HCT116 (cell line): ENCODE measurements around the gene TMEM132C. TPM values are rescaled to one million over a fixed set of nuclear protein-coding genes. Genes with fewer than 3 reads are reported as not detected.

Source experiments
- ATAC-seq: fragments of 200-7000 bp; cut with Tn5 transposase; 2 replicates; pipeline ENCODE4 v1.9.1; 2020; ENCODE audit warnings: mild to moderate bottlenecking, moderate library complexity
- BruUV-seq: library from RNA; stranded (reverse); fragments of 400-500 nt; replicated peaks from 2 replicates; lab custom pipeline; 2021; lab: Mats Ljungman, UMichigan
- CTCF ChIA-PET: fragments of 300-600 bp; sonication (Branson Sonifier 250); formaldehyde crosslinking; loops from one replicate; lab custom pipeline; 2021; ENCODE audit warnings: antibody characterized with exemption; lab: Charles Lee
- POLR2A ChIA-PET: fragments of 300-600, 350-600 bp; sonication (Branson Sonifier 250); formaldehyde crosslinking; loops from one replicate; lab custom pipeline; 2021; ENCODE audit warnings: antibody characterized with exemption; lab: Charles Lee
- RAD21 ChIA-PET, 2 experiments: fragments of 300-600 bp; sonication (Branson Sonifier 250); formaldehyde crosslinking; loops; one replicate each; lab custom pipeline; 2023; ENCODE audit warnings: low total read pairs in 2 of 2; ENCODE audit not compliant: uncharacterized antibody in 2 of 2, unreplicated experiment in 2 of 2, low non-redundant PET in 1 of 2; lab: Charles Lee
- DNase-seq: peaks from one replicate; pipeline ENCODE4 v3.0.0-alpha.2; 2010; ENCODE audit warnings: low read depth, low spot score
- H2AFZ ChIP-seq: fragments of 200-600 bp; shearing (Covaris generic), sonication (generic); 2 replicates; pipeline ENCODE4 v1.6.1; 2017; ENCODE audit warnings: low read depth, mixed run types, mixed read lengths, antibody characterized with exemption, low read length; ENCODE audit not compliant: poor library complexity, severe bottlenecking
- H3K27ac ChIP-seq: 2 replicates; pipeline ENCODE4 v1.5.1; 2012; ENCODE audit warnings: low read depth, low read length
- H3K27me3 ChIP-seq: fragments of 200-600 bp; sonication (generic); 2 replicates; pipeline ENCODE4 v1.6.1; 2016; ENCODE audit warnings: mixed run types, low read length, mixed read lengths; ENCODE audit not compliant: insufficient read depth
- H3K36me3 ChIP-seq, 2 experiments: fragments of 200-500 bp in 1 of 2; fragments of 200-600 bp in 1 of 2; sonication (Bioruptor generic) in 1 of 2; sonication (generic) in 1 of 2; 2 replicates each; pipeline versions ENCODE4 v1.5.1 to v1.6.1; 2014 to 2016; ENCODE audit warnings: low read length in 2 of 2, inconsistent platforms in 1 of 2, mixed read lengths in 1 of 2, mixed run types in 1 of 2; ENCODE audit not compliant: insufficient read depth in 2 of 2, control insufficient read depth in 1 of 2
- H3K4me1 ChIP-seq, 2 experiments: fragments of 200-600 bp in 1 of 2; sonication (generic) in 1 of 2; 2 replicates each; pipeline versions ENCODE4 v1.5.1 to v1.6.1; 2012 to 2017; ENCODE audit warnings: low read length in 2 of 2, inconsistent platforms in 1 of 2, mild to moderate bottlenecking in 1 of 2, mixed read lengths in 1 of 2, mixed run types in 1 of 2, moderate library complexity in 1 of 2; ENCODE audit not compliant: insufficient read depth in 2 of 2, control insufficient read depth in 1 of 2
- H3K4me2 ChIP-seq: fragments of 200-600 bp; sonication (generic); 2 replicates; pipeline ENCODE4 v1.6.1; 2017; ENCODE audit warnings: mixed run types, low read length, mixed read lengths
- H3K4me3 ChIP-seq, 2 experiments: fragments of 200-600 bp in 1 of 2; sonication (generic) in 1 of 2; replicated peaks in 1 of 2; 2 replicates each; pipeline ENCODE4 v1.5.1; 2011 to 2016; ENCODE audit warnings: low read length in 2 of 2, control low read depth in 1 of 2, low read depth in 1 of 2, mild to moderate bottlenecking in 1 of 2, mixed read lengths in 1 of 2, mixed run types in 1 of 2
- H3K79me2 ChIP-seq: fragments of 200-600 bp; sonication (generic); 2 replicates; pipeline ENCODE4 v1.6.1; 2017; ENCODE audit warnings: mild to moderate bottlenecking, mixed run types, low read length, moderate library complexity, mixed read lengths; ENCODE audit not compliant: insufficient read depth
- H3K9ac ChIP-seq: fragments of 200-600 bp; sonication (generic); 2 replicates; pipeline ENCODE4 v1.6.1; 2016; ENCODE audit warnings: low read length, mixed read lengths
- H3K9me2 ChIP-seq: fragments of 200-600 bp; sonication (generic), shearing (Covaris generic); 2 replicates; pipeline ENCODE4 v1.6.1; 2017; ENCODE audit warnings: mixed run types, mild to moderate bottlenecking, moderate library complexity; ENCODE audit not compliant: insufficient read depth
- H3K9me3 ChIP-seq, 2 experiments: fragments of 200-500 bp in 1 of 2; fragments of 200-600 bp in 1 of 2; sonication (Bioruptor generic) in 1 of 2; sonication (generic) in 1 of 2; 2 replicates each; pipeline ENCODE4 v1.6.1; 2014 to 2017; ENCODE audit warnings: low read length in 2 of 2, mixed read lengths in 2 of 2, inconsistent platforms in 1 of 2, low read depth in 1 of 2, mild to moderate bottlenecking in 1 of 2, mixed run types in 1 of 2, moderate library complexity in 1 of 2; ENCODE audit not compliant: control insufficient read depth in 1 of 2, insufficient read depth in 1 of 2
- H4K20me1 ChIP-seq: fragments of 200-600 bp; sonication (generic), shearing (Covaris generic); 2 replicates; pipeline ENCODE4 v1.6.1; 2017; ENCODE audit warnings: mixed run types, mild to moderate bottlenecking, moderate library complexity; ENCODE audit not compliant: insufficient read depth
- ATF3 ChIP-seq: IDR thresholded peaks from 2 replicates; pipeline ENCODE4 v1.6.1; 2012
- CTCF ChIP-seq, 3 experiments: fragments of 200-600 bp in 1 of 3; sonication (generic) in 1 of 3; IDR thresholded peaks in 2 of 3; conservative IDR thresholded peaks in 1 of 3; 2 replicates each; pipeline ENCODE4 v1.5.1; 2012 to 2017; ENCODE audit warnings: low read depth in 2 of 3, low read length in 2 of 3, antibody characterized with exemption in 1 of 3, borderline replicate concordance in 1 of 3, control low read depth in 1 of 3, mild to moderate bottlenecking in 1 of 3, mixed read lengths in 1 of 3, mixed run types in 1 of 3, moderate library complexity in 1 of 3; ENCODE audit not compliant: insufficient read depth in 1 of 3
- EGR1 ChIP-seq: IDR thresholded peaks from 2 replicates; pipeline ENCODE4 v1.6.1; 2012; ENCODE audit warnings: low read depth
- ELF1 ChIP-seq: IDR thresholded peaks from 2 replicates; pipeline ENCODE4 v1.6.1; 2012; ENCODE audit warnings: low read depth, borderline replicate concordance
- FOSL1 ChIP-seq: IDR thresholded peaks from 2 replicates; pipeline ENCODE4 v1.6.1; 2012; ENCODE audit warnings: low read depth
- JUND ChIP-seq: IDR thresholded peaks from 2 replicates; pipeline ENCODE4 v1.6.1; 2012
- POLR2AphosphoS5 ChIP-seq: IDR thresholded peaks from 2 replicates; pipeline ENCODE4 v1.6.1; 2011; ENCODE audit warnings: mild to moderate bottlenecking, low read depth, low read length, moderate library complexity
- RAD21 ChIP-seq: IDR thresholded peaks from 2 replicates; pipeline ENCODE4 v1.6.1; 2012; ENCODE audit warnings: low read depth, mild to moderate bottlenecking
- REST ChIP-seq: IDR thresholded peaks from 2 replicates; pipeline ENCODE4 v1.6.1; 2012; ENCODE audit warnings: low read depth
- SIN3A ChIP-seq: IDR thresholded peaks from 2 replicates; pipeline ENCODE4 v1.6.1; 2012; ENCODE audit warnings: low read depth
- TCF7L2 ChIP-seq: IDR thresholded peaks from 2 replicates; pipeline ENCODE4 v1.7.0; 2011; ENCODE audit warnings: borderline replicate concordance, inconsistent platforms; ENCODE audit not compliant: insufficient read depth, insufficient read length; ENCODE audit errors: extremely low read depth
- YY1 ChIP-seq: IDR thresholded peaks from 2 replicates; pipeline ENCODE4 v1.6.1; 2011; ENCODE audit warnings: low read length, low read depth, moderate library complexity, mild to moderate bottlenecking; ENCODE audit not compliant: insufficient replicate concordance; ENCODE audit errors: extremely low read depth
- ZBTB33 ChIP-seq: IDR thresholded peaks from 2 replicates; pipeline ENCODE4 v1.6.1; 2011; ENCODE audit warnings: mild to moderate bottlenecking, low read length, moderate library complexity; ENCODE audit not compliant: insufficient replicate concordance; ENCODE audit errors: extremely low read depth
- ZNF274 ChIP-seq: fragments of 200-500 bp; sonication (Bioruptor generic); IDR thresholded peaks from 2 replicates; pipeline ENCODE4 v1.6.1; 2014; ENCODE audit warnings: mild to moderate bottlenecking, low read depth, low read length, inconsistent platforms
- intact Hi-C: fragments of 100-400 bp; cut with micrococcal nuclease; formaldehyde crosslinking; loops from 2 replicates; pipeline ENCODE4 v1.10.0; 2022
- total RNA-seq: library from RNA; stranded (reverse); gene quantifications from one replicate; pipeline ENCODE4 v1.2.1, GENCODE V29; 2021; ENCODE audit not compliant: unreplicated experiment

Gene TMEM132C
- total RNA-seq, 1 experiment from 2014 or later: not detected

GRCh38 chr12:128672428-128672827 lies 405.5 kb downstream of the TMEM132C start (continued):
- TF ChIP-seq POLR2AphosphoS5 (no peak), TCF7L2 (no peak), ZBTB33 (no peak), YY1 (no peak), ATF3 (no peak)

GRCh38 chr12:128672893-128673292 lies 405.9 kb downstream of the TMEM132C start:
- intact Hi-C loops: no loop called here
- H3K9me2 ChIP-seq: no peaks in the 10 kb centered on the region
- H3K27ac ChIP-seq: no peak overlapping the region
- no peaks in the 10 kb centered on the region for H3K79me2 ChIP-seq
- ATAC-seq (no peak), DNase-seq (no peak)
- H3K4me3 ChIP-seq: no peak overlapping the region
- no peaks in the 10 kb centered on the region for H4K20me1 ChIP-seq
- H3K4me2 ChIP-seq: no peak overlapping the region
- POLR2A ChIA-PET: no interaction called here
- RAD21 ChIA-PET: no interaction called here
- no peaks in the 10 kb centered on the region; a peak in 1 of 4 replicates for H3K9me3 ChIP-seq
- H2AFZ ChIP-seq: no peak overlapping the region
- no peaks in the 10 kb centered on the region for H3K4me1 ChIP-seq
- CTCF ChIA-PET: no interaction called here
- H3K27me3 ChIP-seq: no peaks in the 10 kb centered on the region
- no TSS peak for BruUV-seq
- H3K36me3 ChIP-seq: no peaks in the 10 kb centered on the region
- H3K9ac ChIP-seq: no peak overlapping the region
- TF ChIP-seq ZNF274: no peak
- no peak for TF ChIP-seq SIN3A
- no peak for TF ChIP-seq ATF3
- TF ChIP-seq FOSL1: no peak
- TF ChIP-seq CTCF (IDR thresholded peaks at IDR 0.05 in 2 of 3, conservative IDR thresholded peaks at IDR 0.05 in 1 of 3; ENCODE audit: borderline replicate concordance in 1 of 3, insufficient read depth in 1 of 3, low read depth in 2 of 3, low read length in 2 of 3): no peak
- TF ChIP-seq REST: no peak
- TF ChIP-seq EGR1: no peak
- TF ChIP-seq ZBTB33: no peak
- TF ChIP-seq JUND: no peak
- no peak for TF ChIP-seq RAD21
- no peak for TF ChIP-seq ELF1
